SW 1271 (cell line): ENCODE data around the gene RNASE7.

Source experiments
- DNase-seq, 2 experiments: peaks; one replicate each; lab custom pipeline; 2025; lab: John Stamatoyannopoulos, UW

RNASE7 gene

GRCh38 chr14:21086908-21087293 lies 44.7 kb downstream of the RNASE7 start:
- no peak for DNase-seq

DNA sequence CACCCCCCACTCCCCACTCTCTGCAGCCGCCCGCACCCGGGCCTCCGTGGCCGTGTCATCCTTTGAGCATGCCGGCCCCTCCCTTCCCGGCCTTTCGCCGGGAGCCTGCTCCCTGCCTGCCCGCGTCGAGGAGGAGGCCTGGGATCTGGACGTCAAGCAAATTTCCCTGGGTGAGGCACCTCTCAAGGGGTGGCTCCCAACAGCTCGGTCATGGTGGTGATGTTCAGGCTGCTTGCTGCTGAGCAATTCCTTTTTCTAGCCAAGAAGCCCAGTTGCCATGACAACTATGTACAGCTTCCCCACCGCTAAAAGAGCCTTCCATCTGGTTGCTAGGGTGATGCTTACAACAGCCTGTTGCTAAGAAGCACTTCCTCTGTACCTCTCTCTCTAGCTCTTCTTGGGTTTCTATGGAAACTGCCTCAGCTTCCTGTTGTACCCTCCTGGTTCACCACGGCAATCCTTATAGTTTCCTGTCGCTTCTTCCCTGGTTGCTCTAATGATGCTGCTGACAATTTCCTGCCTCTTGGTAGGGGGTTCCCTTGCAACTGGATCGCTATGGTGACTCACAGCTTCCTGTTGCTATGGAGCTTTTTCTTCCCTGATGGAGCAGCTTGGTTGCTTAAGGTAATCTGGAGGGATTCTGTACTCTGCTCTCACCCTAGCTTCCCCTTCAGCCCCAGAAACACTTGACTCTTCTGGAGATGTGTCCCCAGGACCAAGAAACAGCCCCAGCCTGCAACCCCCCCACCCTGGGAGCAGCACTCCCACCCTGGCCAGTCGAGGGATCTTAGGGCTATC lies 45.3 kb downstream of the RNASE7 start:
- DNase-seq = peak; percentile 71 to 95

DNA sequence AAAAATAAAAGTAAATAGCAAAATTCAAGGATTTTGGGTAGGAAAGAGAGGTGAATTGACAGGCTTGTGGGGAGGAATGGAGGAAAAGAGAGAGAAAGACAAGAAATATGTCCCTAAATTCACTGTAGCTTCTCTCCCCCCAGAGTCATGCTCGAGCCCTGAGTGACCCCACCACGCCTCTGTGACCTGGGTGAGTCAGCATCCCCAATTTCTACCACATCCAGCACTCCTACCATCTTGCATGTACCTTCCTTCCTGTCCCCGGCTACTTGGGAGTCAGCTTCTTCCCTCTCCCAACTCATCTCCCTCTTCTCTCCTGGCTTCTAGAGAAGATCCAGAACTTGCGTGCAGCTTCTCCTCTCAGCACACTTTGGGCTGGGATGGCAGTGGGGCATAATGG lies 46.5 kb downstream of the RNASE7 start:
- no peak for DNase-seq

- DNase-seq = no peak
Measured at GRCh38 chr14:21089271-21089670, 47.1 kb downstream of the RNASE7 start.

- DNase-seq = no peak
Measured at GRCh38 chr14:21089877-21090193, 47.7 kb downstream of the RNASE7 start.

GRCh38 chr14:21090194-21090939 lies 48.2 kb downstream of the RNASE7 start:
- no peak for DNase-seq

- DNase-seq = no peak
Measured at GRCh38 chr14:21090940-21091663, 48.9 kb downstream of the RNASE7 start.

GRCh38 chr14:21091821-21092272 lies 49.7 kb downstream of the RNASE7 start:
- no peak for DNase-seq

DNA sequence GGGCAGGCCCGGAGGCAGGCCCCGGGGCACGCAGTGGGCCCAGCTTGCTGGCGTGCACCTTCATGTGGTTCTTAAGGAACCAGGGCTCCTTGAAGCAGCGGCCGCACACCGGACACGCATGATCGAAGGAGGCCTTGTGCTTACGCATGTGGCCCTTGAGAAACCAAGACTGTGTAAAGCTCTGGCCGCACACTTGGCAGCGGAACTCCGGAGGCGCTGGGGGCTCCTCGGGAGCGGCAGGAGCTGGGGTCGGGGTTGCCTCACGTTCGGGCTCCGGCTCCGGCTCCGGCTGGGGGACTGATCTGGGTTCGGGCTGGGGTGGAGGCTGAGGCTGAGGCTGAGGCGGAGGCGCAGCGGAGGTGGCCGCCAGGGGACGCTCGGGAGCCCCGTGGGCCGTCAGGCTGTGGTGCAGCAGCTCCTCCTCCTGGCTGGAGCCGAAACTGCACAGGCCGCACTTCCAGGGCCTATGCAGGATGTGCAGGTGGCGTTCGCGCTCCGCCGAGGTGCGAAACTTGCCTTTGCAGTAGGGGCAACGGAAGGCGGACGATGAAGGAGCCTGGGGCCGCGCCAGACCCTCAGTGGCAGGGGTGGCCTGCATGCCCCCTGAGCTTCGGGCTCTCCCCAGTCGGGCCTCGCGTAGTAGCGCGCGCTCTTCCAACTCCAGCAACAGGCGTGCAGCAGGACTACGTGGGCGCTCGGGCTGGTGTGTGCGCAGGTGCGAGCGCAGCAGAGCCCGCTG lies 50.3 kb downstream of the RNASE7 start:
- peak in 1 of 2 experiments; percentile 31 for DNase-seq

- no peak for DNase-seq
Measured at GRCh38 chr14:21093018-21093417, 50.9 kb downstream of the RNASE7 start.
